Right atrium auricular region (tissue), 2 donors: Measurements from ENCODE around the gene LGR6. TPM values are rescaled to one million over a fixed set of nuclear protein-coding genes. Genes with fewer than 3 reads are reported as not detected.
A peak's percentile ranks its signal among the peaks of the same experiment; 100 is the strongest.

Experiments
- DNase-seq: peaks from one replicate; pipeline ENCODE4 v3.0.0-alpha.2; 2019; ENCODE audit warnings: low spot score
- H3K27ac ChIP-seq, 2 donors: fragments of 200-600 bp; sonication (generic); 1 replicate in 1 of 2; 2 replicates in 1 of 2; pipeline ENCODE4 v1.5.1; 2016 to 2019
- H3K27me3 ChIP-seq, 2 donors: fragments of 200-600 bp; sonication (generic); one replicate each; pipeline versions ENCODE4 v1.5.1 to v1.6.0; 2017 to 2019
- H3K36me3 ChIP-seq: fragments of 200-600 bp; sonication (generic); one replicate; pipeline ENCODE4 v1.5.1; 2016
- H3K4me1 ChIP-seq, 2 donors: fragments of 200-600 bp; sonication (generic); one replicate each; pipeline versions ENCODE4 v1.5.1 to v1.6.0; 2017 to 2019
- H3K4me3 ChIP-seq, 2 donors: fragments of 200-600 bp; sonication (generic); 1 replicate in 1 of 2; 2 replicates in 1 of 2; pipeline ENCODE4 v1.5.1; 2017 to 2019; ENCODE audit warnings: mild to moderate bottlenecking in 1 of 2, moderate library complexity in 1 of 2
- H3K9me3 ChIP-seq, 2 donors: fragments of 200-600 bp; sonication (generic); one replicate each; pipeline ENCODE4 v1.5.1; 2019
- CTCF ChIP-seq, 2 donors: fragments of 200-600 bp; sonication (generic); IDR thresholded peaks; one replicate each; pipeline ENCODE4 v1.5.1; 2019; ENCODE audit warnings: antibody characterized with exemption in 2 of 2
- total RNA-seq, 2 donors: library from RNA; depleted of rRNA; stranded (reverse); fragments of >200 nt; gene quantifications; one replicate each; pipeline ENCODE4 v1.1.0, GENCODE V29; 2016

Gene LGR6
- total RNA-seq, 2 donors from 2014 or later, result 5.5 to 17.0 TPM

GRCh38 chr1:202282596-202283283 is 89.1 kb downstream of the LGR6 start:
- Histone ChIP-seq H3K27ac (no peak overlapping the region), H3K36me3 (no peaks in the 10 kb centered on the region), H3K27me3 (no peaks in the 10 kb centered on the region), H3K4me1 (peaks cover 0 to 15% of the 10 kb centered on the region in 2 donors), H3K9me3 (no peaks in the 10 kb centered on the region), H3K4me3 (no peak overlapping the region)
- TF ChIP-seq CTCF (IDR thresholded peaks at IDR 0.05), result no peak
- no peak for DNase-seq

- Histone ChIP-seq H3K27me3 (no peaks in the 10 kb centered on the region), H3K4me1 (peaks cover 0 to 15% of the 10 kb centered on the region in 2 donors)
- no peak for DNase-seq
Observed at GRCh38 chr1:202283379-202283844, 89.8 kb downstream of the LGR6 start.

GRCh38 chr1:202283991-202284390 is 90.4 kb downstream of the LGR6 start:
- H3K9me3 ChIP-seq, result no peaks in the 10 kb centered on the region
- no peak for DNase-seq
- H3K36me3 ChIP-seq, result no peaks in the 10 kb centered on the region
- H3K27ac ChIP-seq, result no peak overlapping the region
- no peaks in the 10 kb centered on the region for H3K27me3 ChIP-seq
- H3K4me1 ChIP-seq, result peaks cover 0 to 15% of the 10 kb centered on the region in 2 donors
- no peak overlapping the region for H3K4me3 ChIP-seq
- no peak for TF ChIP-seq CTCF (IDR thresholded peaks at IDR 0.05)

More at GRCh38 chr1:202283379-202283844, 89.8 kb downstream of the LGR6 start:
- Histone ChIP-seq H3K4me3 (no peak overlapping the region), H3K36me3 (no peaks in the 10 kb centered on the region), H3K9me3 (no peaks in the 10 kb centered on the region), H3K27ac (no peak overlapping the region)
- no peak for TF ChIP-seq CTCF (IDR thresholded peaks at IDR 0.05)

DNA sequence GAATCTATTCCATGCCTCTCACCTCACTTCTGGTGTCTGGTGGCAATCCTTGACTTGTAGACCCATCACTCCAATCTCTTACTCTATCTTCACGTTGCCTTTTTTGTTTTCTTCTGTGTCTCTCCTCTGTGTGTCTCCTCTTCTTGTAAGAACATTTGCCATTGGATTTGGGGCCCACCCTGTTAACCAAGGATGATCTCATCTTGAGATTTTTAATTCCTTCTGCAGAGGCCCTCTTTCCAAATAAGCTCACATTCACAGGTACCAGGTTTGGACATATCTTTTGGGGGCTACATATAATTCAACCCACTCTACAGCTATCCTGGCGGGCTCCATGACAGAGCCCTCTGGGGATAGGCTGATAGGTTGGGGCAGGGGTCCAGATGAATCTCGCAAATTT is 92.3 kb downstream of the LGR6 start:
- no peak for DNase-seq
- H3K4me1 ChIP-seq, result peaks cover 0 to 15% of the 10 kb centered on the region in 2 donors
- no peaks in the 10 kb centered on the region for H3K27me3 ChIP-seq
- no peak for TF ChIP-seq CTCF (IDR thresholded peaks at IDR 0.05)
- no peaks in the 10 kb centered on the region for H3K36me3 ChIP-seq
- peak overlapping the region; percentile 37 to 77 for H3K27ac ChIP-seq
- H3K9me3 ChIP-seq, result no peaks in the 10 kb centered on the region
- H3K4me3 ChIP-seq, result no peak overlapping the region

DNA sequence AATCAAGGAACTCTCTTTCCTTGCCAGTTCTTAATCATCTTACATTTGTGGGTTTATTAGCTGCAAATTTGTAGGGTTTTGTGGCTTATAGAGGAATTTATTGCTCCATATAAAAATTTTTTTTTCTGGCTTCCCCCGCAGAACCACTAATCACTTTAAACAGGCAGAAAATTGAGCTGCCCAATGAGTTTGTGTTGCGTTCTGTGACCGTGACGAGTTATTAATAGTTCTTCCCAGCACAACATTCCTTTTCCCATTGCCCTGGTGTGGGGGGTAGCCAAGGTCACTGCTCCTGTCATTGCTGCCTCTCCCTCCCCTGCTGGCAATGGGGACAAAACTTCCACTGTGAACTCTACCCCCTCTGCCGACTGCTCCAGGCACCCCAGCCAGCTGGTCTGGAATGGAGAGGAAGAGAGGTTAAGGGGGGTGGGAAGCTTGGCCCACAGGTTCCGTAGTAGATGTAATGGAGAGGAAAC is 93.1 kb downstream of the LGR6 start:
- Histone ChIP-seq H3K4me1 (peaks cover 0 to 12% of the 10 kb centered on the region in 2 donors), H3K27ac (peak overlapping the region; percentile 37 to 77), H3K27me3 (no peaks in the 10 kb centered on the region), H3K4me3 (no peak overlapping the region), H3K9me3 (no peaks in the 10 kb centered on the region), H3K36me3 (no peaks in the 10 kb centered on the region)
- no peak for TF ChIP-seq CTCF (IDR thresholded peaks at IDR 0.05)
- DNase-seq, result no peak
